Body of pancreas (tissue), 4 donors: Measurements from ENCODE around the gene APBB1. TPM values are rescaled to one million over a fixed set of nuclear protein-coding genes. Genes with fewer than 3 reads are reported as not detected.

Source experiments
- ATAC-seq: fragments of 150-250 bp; one replicate; pipeline ENCODE4 v1.9.1; 2016
- DNase-seq, 4 donors: peaks; one replicate each; pipeline ENCODE4 v3.0.0-alpha.2; 2019
- H3K27ac ChIP-seq, 4 donors: fragments of 200-600 bp; sonication (generic); 1 replicate in 3 of 4; 2 replicates in 1 of 4; pipeline versions ENCODE4 v1.5.1 to v1.6.1; 2016 to 2019; ENCODE audit warnings: mild to moderate bottlenecking in 1 of 4, mixed read lengths in 1 of 4, moderate library complexity in 1 of 4
- H3K27me3 ChIP-seq, 2 donors: fragments of 200-600 bp; sonication (generic); one replicate each; pipeline ENCODE4 v1.6.0; 2016; ENCODE audit warnings: mild to moderate bottlenecking in 1 of 2
- H3K36me3 ChIP-seq, 2 donors: fragments of 200-600 bp; sonication (generic); replicated peaks in 1 of 2; 2 replicates each; pipeline ENCODE4 v1.5.1; 2016; ENCODE audit warnings: low read depth in 2 of 2; ENCODE audit not compliant: insufficient read depth in 1 of 2
- H3K4me1 ChIP-seq: fragments of 200-600 bp; sonication (generic); one replicate; pipeline ENCODE4 v1.6.0; 2016
- H3K4me3 ChIP-seq, 2 donors: fragments of 200-600 bp; sonication (generic); 1 replicate in 1 of 2; 2 replicates in 1 of 2; pipeline ENCODE4 v1.5.1; 2016 to 2019
- H3K9me3 ChIP-seq, 3 donors: fragments of 200-600 bp; sonication (generic); 1 replicate in 2 of 3; 2 replicates in 1 of 3; pipeline ENCODE4 v1.5.1; 2016
- POLR2A ChIP-seq, 3 donors: fragments of 450-650 bp; IDR thresholded peaks; one replicate each; pipeline ENCODE4 v1.6.1; 2016; ENCODE audit warnings: antibody characterized with exemption in 3 of 3, mild to moderate bottlenecking in 2 of 3
- WGBS, 2 donors: methylation state at CpG; one replicate each; pipeline ENCODE4 v1.1.5; 2017; 5-methylcytosine and 5-hydroxymethylcytosine counted together
- intact Hi-C: fragments of 100-400 bp; cut with DNase I; formaldehyde crosslinking; loops from one replicate; pipeline ENCODE4 v1.15.1; 2023
- total RNA-seq, 2 donors: library from RNA; depleted of rRNA; stranded (reverse); fragments of >200 nt; gene quantifications; one replicate each; pipeline ENCODE4 v1.1.0, GENCODE V29; 2016
- TF ChIP-seq, protein P1 (sequence below), 7 experiments: fragments of 450-650 bp in 4 of 7; fragments of 200-600 bp in 3 of 7; sonication (generic) in 3 of 7; IDR thresholded peaks; one replicate each; pipeline ENCODE4 v1.5.1; 2016 to 2019; ENCODE audit warnings: antibody characterized with exemption in 7 of 7

Gene APBB1
- total RNA-seq, 2 donors from 2014 or later, result 25.4 to 48.5 TPM

DNA sequence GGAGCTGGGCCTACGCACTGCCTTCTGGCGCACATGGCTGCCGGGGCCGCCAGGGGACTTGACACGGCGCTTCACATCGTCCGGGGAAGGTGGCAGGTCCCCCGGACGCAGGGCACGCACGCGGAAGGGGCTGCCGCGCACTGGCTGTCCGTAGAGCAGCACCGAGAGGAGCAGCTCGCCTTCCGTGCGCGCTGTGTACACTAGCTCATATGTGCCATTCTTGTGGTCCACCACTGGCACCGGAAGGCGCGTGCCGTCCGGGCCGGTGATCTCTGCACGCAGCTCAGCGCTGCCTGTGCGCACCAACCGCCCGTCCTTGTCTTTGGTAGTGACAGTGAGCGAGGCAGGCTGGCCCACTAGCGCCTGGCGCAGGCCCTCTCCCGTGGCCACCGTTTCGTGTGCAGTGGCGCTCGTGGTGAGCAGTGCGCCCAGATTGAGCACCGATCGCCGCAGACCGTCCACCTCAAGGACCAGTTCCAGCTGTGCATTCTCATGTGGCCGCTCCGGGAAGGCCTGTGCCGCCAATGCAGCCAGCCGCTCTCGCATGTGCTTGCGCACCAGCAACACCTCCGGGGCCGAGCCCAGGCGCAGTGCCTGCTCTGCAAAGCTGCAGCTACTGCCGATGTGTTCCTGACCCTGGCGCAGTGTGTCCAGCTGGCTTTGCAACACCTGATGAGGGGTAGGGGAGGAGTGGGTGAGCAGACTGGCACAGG, 37.6 kb upstream of the APBB1 start:
- WGBS, 2 donors, result 94% methylated on average over 38 to 43 of the region's 56 CpGs
- Histone ChIP-seq H3K27me3 (no peaks in the 10 kb centered on the region), H3K27ac (no peak overlapping the region), H3K4me1 (peaks cover 13% of the 10 kb centered on the region), H3K9me3 (no peaks in the 10 kb centered on the region), H3K36me3 (peaks cover 13 to 16% of the 10 kb centered on the region in 2 donors), H3K4me3 (no peak overlapping the region)
- ATAC-seq (no peak), DNase-seq (no peak)
- intact Hi-C loops, result no loop called here
- TF ChIP-seq POLR2A (IDR thresholded peaks at IDR 0.05), result no peak
- TF ChIP-seq, protein P1, sequence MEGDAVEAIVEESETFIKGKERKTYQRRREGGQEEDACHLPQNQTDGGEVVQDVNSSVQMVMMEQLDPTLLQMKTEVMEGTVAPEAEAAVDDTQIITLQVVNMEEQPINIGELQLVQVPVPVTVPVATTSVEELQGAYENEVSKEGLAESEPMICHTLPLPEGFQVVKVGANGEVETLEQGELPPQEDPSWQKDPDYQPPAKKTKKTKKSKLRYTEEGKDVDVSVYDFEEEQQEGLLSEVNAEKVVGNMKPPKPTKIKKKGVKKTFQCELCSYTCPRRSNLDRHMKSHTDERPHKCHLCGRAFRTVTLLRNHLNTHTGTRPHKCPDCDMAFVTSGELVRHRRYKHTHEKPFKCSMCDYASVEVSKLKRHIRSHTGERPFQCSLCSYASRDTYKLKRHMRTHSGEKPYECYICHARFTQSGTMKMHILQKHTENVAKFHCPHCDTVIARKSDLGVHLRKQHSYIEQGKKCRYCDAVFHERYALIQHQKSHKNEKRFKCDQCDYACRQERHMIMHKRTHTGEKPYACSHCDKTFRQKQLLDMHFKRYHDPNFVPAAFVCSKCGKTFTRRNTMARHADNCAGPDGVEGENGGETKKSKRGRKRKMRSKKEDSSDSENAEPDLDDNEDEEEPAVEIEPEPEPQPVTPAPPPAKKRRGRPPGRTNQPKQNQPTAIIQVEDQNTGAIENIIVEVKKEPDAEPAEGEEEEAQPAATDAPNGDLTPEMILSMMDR (IDR thresholded peaks at IDR 0.05), result no peak

DNA sequence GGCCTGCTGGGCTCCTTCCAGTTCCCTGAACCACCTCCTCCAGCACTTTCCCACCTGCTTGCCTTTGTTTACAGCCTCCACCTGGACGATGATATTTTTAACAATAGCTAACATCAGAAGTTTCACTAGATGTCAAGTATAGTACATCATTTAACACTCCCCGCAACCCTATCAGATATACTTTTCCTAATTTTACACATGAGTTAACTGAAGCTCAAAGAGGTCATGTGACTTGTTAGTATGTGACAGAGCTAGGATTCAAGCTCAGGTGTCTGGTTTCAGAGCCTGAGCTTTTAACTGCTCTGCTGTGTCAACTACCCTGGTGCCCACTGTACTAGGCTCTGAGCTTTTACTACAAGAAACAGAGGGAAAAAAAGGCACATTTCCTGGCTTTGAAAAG, 36.2 kb upstream of the APBB1 start:
- TF ChIP-seq, protein P1 (IDR thresholded peaks at IDR 0.05), result no peak
- TF ChIP-seq POLR2A (IDR thresholded peaks at IDR 0.05), result no peak
- 66 to 81% methylated on average over 2 of the region's 2 CpGs for WGBS, 2 donors
- Histone ChIP-seq H3K4me1 (peaks cover 13% of the 10 kb centered on the region), H3K4me3 (no peak overlapping the region), H3K36me3 (peaks cover 17 to 26% of the 10 kb centered on the region in 2 donors), H3K9me3 (no peaks in the 10 kb centered on the region), H3K27me3 (no peaks in the 10 kb centered on the region), H3K27ac (no peak overlapping the region)
- ATAC-seq, result no peak
- DNase-seq, result no peak
- intact Hi-C loops, result no loop called here

DNA sequence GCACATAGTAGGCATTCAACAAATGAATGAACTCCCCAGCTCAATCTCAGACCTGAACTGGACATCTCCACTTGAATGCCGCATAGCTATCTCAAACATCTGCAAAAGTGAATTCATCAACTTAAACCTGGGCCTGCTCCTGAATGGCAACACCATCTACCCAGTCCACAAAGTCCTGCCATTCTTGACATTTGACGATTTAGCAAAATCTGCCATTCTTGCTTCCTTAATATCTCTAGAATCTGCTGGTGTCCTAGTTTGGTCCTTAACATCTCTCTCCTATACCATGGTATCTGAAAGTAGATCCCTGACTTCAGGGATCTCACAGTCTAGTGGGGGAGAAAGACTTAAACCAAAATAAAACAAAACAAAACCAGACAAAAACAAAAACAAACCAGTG, 34.3 kb upstream of the APBB1 start:
- TF ChIP-seq POLR2A (IDR thresholded peaks at IDR 0.05), result no peak
- TF ChIP-seq, protein P1 (IDR thresholded peaks at IDR 0.05), result no peak
- DNase-seq (no peak), ATAC-seq (no peak)
- Histone ChIP-seq H3K9me3 (no peaks in the 10 kb centered on the region), H3K36me3 (peaks cover 17 to 26% of the 10 kb centered on the region in 2 donors), H3K4me1 (peaks cover 7% of the 10 kb centered on the region), H3K27ac (no peak overlapping the region), H3K27me3 (no peaks in the 10 kb centered on the region), H3K4me3 (no peak overlapping the region)
- intact Hi-C loops, result no loop called here
- 77 to 100% methylated on average over 2 of the region's 2 CpGs for WGBS, 2 donors

DNA sequence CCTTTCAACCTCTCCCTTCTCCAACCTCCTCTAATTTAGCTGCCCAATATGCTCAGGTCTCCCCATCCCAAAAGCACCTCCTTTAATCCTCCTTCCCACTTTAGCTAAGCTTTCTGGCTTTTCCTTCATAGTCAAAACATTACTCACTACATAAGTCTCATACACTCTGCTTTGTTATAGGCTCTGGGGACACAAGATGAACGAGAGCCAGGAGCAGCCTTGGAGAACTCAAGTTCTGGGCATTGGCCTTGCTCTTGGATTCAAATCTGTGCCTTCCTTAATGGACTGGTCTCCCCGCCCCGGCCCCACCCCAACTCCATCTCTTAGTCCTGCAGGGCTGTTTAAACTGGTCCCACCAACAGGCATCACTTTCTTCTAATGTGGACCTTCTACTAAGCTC, 33.3 kb upstream of the APBB1 start:
- Histone ChIP-seq H3K36me3 (peaks cover 17 to 23% of the 10 kb centered on the region in 2 donors), H3K4me3 (no peak overlapping the region), H3K27ac (no peak overlapping the region), H3K9me3 (no peaks in the 10 kb centered on the region), H3K27me3 (no peaks in the 10 kb centered on the region), H3K4me1 (no peaks in the 10 kb centered on the region)
- no peak for DNase-seq
- no peak for ATAC-seq
- TF ChIP-seq, protein P1 (IDR thresholded peaks at IDR 0.05), result no peak
- no peak for TF ChIP-seq POLR2A (IDR thresholded peaks at IDR 0.05)
- intact Hi-C loops, result no loop called here
- 92 to 95% methylated on average over 3 of the region's 3 CpGs for WGBS, 2 donors

DNA sequence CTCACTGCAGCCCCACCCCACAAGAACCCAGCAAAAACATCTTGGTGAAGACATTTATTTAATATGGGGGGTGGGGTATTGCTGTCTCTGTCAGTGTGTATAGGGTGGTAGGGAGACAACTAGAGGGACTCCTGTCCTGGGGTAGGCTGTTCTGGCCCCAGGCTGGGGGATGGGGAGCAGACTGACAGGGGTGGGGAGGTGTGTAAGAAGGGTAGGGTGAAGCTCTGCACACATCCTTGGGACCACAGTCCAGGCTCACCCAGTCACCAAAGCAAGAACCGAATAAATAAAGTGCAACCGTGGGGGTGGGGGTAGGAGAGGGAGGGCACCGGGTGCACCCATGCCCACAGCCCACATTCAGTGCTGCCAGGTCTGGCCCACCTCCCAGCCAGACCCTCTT, 29.7 kb upstream of the APBB1 start:
- TF ChIP-seq, protein P1 (IDR thresholded peaks at IDR 0.05), result no peak
- DNase-seq, result no peak
- Histone ChIP-seq H3K4me3 (no peak overlapping the region), H3K9me3 (no peaks in the 10 kb centered on the region), H3K27ac (no peak overlapping the region), H3K4me1 (no peaks in the 10 kb centered on the region), H3K27me3 (no peaks in the 10 kb centered on the region), H3K36me3 (peaks cover 4 to 10% of the 10 kb centered on the region in 2 donors)
- ATAC-seq, result no peak
- intact Hi-C loops, result no loop called here
- 80 to 81% methylated on average over 2 to 3 of the region's 3 CpGs for WGBS, 2 donors
